Measurements from ENCODE around the gene LPCAT3.

DNA sequence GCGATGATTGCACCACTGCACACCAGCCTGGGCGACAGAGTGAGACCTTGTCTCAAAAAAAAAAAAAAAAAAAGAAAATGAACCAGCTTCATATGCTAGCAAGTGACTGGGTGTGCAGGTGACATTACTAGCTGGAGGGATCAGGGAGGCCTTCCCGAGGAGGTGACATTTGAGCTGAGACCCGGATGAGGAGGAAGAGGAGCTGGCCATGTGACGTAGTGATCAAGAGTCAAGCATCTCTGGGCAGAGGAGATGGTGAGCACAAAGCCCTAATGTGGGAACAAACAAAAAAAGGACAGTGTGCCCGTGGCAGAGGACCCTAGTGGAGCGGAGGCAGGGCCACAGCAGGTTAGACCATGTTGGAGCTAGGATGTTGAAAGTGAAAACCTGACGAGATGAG lies 70.7 kb downstream of the LPCAT3 start:
- TF ChIP-seq, protein P1, sequence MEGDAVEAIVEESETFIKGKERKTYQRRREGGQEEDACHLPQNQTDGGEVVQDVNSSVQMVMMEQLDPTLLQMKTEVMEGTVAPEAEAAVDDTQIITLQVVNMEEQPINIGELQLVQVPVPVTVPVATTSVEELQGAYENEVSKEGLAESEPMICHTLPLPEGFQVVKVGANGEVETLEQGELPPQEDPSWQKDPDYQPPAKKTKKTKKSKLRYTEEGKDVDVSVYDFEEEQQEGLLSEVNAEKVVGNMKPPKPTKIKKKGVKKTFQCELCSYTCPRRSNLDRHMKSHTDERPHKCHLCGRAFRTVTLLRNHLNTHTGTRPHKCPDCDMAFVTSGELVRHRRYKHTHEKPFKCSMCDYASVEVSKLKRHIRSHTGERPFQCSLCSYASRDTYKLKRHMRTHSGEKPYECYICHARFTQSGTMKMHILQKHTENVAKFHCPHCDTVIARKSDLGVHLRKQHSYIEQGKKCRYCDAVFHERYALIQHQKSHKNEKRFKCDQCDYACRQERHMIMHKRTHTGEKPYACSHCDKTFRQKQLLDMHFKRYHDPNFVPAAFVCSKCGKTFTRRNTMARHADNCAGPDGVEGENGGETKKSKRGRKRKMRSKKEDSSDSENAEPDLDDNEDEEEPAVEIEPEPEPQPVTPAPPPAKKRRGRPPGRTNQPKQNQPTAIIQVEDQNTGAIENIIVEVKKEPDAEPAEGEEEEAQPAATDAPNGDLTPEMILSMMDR (IDR thresholded peaks at IDR 0.05; ENCODE audit: low read depth, low read length, poor library complexity, severe bottlenecking) = no peak
- TF ChIP-seq EZH2phosphoT487 (IDR thresholded peaks at IDR 0.05; ENCODE audit: borderline replicate concordance, low read length) = no peak

All from DOHH2 (cell line).